Activated CD4-positive, alpha-beta T cell treated with anti-CD3 and anti-CD28 coated beads, Interleukin-2, amount 50 U/mL, for 48 hours (primary cell): ENCODE results near the gene OSCAR.
"Not testable (repeated sequence)": the region's sequence is repeated elsewhere in the genome, so short reads cannot be mapped to it uniquely, and the experiment has no call there.

Experiments
- DNase-seq, 2 experiments: peaks; one replicate each; pipeline ENCODE4 v3.0.0-alpha.2; 2020

The OSCAR gene

DNA sequence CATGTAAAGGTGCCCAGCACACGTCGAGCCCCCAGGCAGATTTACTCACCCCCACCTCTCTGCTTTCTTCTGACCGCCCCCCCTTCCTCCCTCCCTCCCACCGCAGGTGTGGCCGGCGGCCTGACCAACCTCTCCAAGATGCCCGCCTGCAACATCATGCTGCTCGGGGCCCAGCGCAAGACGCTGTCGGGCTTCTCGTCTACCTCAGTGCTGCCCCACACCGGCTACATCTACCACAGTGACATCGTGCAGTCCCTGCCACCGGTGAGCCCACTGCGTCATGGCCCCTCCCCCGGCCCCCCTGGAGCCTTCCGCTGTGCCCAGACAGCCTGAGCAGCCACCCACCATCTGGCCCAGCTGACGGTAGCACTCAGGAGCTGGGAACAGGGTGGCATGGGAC lies 23.8 kb upstream of the OSCAR start:
- no peak for DNase-seq

DNA sequence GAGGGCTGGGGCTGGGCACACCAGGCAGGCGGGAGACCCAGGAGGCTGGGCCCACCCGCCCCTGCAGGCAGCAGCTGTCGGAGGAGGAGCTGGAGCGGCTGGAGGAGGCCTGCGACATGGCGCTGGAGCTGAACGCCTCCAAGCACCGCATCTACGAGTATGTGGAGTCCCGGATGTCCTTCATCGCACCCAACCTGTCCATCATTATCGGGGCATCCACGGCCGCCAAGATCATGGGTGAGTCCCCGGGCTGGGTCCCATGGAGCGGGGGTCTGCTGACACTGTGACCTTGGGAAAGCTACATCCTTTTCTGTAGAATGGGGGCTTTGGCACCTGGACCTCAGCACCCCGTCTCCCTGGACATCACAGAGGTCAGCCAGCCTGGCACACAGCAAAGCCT lies 23.1 kb upstream of the OSCAR start:
- no peak for DNase-seq

DNA sequence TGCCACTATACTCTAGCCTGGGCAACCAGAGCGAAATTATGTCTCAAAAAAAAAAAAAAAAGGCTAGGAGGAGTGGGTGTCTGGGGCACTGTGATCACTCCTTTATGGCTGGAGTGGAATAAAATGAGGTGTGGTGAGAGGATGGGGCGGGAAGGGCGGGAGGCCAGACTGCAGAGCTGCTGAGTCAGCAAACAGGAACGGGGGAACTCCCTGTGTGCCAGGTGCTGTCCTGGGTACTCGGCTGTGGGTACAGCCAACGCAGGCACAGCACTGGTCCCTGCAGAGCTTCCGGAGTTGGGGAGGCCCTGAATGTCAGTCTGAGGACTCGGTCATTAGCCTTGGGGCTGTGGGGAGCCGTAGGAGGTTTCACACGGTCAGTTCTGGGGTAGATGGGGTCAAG lies 20.7 kb upstream of the OSCAR start:
- DNase-seq = no peak

DNA sequence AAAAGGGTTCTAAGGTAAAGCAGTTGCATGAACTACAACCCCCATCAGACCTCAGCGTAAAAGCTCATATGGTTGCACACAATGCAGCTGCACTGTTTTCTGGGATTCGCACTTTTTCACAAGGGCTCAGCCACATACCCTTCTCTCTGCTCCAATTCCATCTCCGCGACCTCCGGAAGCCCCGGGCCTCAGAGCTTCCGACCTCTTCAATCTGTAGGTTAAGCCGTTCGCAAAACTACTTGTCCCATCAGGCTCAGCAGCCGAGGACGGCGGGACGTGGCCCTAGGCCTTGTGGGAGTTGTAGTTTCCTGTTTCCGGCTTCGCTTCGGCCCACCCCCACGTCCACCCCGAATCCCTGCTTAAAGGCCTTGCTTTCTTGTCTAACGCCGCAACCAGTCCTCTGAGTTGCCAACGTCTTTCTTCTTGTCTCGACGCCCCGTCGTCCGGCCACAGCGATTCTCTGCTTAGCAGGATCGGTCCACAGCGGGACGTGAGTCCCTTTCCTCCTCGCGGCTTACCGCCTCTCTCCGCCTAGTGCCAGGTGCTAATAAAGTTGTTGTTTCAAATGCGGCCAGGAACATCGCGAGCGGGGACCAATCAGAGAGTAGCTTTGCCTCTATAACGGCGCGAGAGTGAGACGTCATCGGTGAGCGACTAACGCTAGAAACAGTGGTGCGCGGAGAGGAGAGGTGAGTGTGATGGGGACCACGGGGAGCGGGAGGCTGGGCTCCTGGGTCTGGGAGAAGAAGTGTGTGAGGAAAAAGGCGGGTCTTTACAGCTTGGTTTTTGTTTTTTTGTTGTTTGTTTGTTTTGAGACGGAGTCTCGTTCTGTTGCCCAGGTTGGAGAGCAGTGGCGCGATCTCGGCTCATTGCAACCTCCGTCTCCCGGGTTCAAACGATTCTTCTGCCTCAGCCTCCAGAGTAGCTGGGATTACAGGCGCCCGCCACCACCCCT lies 14.8 kb upstream of the OSCAR start, which contains the start of the genes PRPF31 and TFPT:
Gene PRPF31, plus strand, starts transcription at position 646 of the 955 bp plus-strand sequence. CDS start 2,525 bp downstream, outside the sequence.
Gene TFPT, minus strand, starts transcription at position 549 of the 955 bp plus-strand sequence. Its CDS starts 388 bp downstream, at position 161.
- DNase-seq = peak; percentile 96 to 97

DNA sequence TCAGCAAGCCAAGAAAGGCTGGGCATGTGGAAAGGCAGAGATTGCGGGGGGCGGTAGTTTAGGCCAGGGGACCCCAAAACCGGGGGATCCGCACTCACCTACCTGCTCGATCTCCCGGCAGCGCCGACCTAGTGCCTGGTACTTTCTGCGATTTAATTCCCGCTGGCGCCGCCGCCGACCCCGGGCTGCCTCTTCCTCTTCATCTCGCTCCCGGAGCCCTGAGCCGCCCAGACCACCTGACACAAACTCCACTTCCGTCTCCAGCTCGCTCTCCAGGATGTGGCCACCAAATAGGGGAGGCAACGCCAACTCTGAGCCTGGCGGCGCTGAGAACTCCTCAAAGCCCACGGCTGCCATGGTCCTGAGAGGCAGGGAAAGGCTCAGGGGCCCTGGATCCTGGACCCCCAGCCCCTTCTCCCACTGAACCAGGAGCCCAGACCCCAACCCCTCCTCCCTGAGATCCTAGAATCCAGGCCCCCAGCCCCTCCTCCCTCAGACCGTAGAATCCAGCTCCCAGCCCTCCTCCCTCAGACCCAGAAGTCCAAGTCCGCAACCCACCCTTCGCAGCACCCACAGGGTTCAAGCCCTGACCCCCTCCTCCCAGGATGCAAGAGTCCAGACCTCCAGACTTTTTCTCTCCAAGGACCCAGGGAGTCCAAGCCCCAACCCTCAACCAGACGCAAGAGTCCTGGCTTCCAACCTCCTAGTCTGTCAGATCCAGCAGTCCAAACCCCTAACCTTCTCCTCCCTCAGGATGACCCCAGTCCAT lies 13.9 kb upstream of the OSCAR start:
- DNase-seq = peak; percentile 49 to 59

DNA sequence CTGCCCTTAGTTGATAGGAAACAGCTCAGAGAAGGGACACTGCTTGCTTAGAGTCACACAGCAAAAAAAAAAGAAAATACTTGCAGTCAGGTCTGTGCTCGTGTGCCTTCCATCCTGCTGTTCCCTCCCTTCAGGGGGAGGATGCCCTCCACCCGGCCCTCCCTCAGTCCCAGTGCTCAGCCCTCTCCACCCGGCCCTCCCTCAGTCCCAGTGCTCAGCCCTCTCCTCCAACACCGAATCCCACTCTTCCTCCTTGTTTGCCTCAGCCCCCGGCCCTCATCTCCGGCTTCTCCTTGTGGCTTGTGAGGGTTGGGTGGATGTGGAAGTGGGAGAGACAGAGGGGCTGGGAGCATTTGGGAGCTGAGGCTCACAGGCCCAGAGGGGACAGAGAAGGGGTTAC lies 9.0 kb upstream of the OSCAR start:
- DNase-seq = no peak

DNA sequence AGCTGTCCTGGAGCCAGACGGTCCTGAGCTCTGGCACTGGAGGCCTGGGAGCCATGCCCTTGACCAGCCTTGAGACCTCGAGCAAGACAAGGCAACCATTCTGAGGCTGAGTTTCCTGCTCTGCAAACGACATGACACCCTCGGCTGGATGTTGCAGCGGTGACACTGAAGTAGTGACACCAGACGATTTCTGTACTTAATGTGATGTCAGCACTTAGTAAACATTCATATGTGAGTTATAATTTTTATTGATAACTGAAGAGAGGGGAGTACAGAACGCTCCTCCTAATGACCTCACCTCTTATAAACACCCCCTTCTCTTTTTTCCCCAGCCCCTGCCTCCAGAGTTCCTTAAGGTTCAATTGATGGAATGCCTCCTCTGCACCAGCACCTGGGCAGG lies 7.9 kb upstream of the OSCAR start:
- no peak for DNase-seq

DNA sequence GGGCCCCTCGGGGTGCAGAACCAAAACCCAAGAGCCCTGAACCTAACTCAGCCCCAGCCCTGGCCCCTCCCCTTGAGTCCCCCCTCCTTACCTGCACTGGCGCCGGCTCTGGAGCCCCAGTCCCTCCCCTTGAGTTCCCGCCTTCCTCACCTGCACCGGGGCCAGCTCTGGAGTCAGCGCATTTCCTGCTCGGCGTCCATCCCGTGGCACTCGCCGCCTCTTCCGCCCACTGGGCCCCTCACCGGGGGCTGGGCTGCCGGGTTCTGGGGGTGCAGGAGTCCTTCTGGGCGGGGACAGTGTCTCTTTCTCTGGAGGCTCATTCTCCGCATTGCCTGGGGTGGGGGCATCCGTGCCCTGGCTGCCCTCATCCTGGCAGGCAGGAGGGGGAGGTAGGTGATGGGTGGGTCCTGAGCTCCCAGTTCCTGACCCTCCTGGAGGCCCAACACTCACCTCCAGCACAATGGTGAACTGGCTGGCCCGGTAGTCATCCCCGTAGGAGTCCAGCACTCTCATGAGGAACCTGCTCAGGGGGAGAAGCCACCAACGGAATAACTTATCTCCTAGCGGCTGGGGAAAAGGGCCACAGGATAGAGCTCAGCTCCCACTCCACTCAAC lies 7.4 kb upstream of the OSCAR start:
- no peak for DNase-seq

DNA sequence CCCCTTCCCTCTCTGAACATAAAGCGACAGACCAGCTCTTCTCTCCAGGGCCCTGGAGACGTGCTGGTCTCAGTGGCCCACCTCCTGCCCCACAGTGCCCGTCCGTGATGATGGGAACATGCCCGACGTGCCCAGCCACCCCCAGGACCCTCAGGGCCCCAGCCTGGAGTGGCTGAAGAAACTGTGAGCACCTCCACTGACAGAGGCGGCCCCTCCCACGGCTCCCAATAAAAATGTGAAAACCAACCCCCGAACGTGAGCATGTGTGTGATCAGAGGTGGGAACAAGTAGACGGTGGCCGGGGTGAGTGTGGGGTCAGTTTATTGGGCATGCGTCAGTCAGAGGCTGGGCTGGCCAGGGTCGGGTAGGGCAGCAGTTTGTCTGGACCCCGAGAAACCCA lies 6.1 kb upstream of the OSCAR start:
- DNase-seq = no peak

DNA sequence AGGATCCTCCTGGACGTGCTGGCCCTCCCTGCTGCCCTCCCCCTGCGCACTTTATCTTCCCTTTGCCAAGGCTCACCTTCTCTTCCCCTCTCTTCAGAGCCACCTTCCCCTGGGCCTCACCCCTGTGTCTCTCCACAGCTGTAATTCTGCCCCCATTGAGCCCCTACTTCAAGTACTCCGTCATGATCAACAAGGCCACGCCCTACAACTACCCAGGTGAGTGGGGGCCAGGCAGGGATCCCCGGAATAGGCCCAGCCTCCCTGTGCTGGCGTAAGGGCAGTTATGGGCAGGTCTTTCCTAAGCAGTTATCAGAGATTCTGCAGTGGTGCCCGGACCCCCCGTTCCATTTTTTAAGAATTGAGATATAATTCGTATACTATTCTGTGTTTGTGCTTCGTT lies 5.2 kb upstream of the OSCAR start:
- DNase-seq = no peak

DNA sequence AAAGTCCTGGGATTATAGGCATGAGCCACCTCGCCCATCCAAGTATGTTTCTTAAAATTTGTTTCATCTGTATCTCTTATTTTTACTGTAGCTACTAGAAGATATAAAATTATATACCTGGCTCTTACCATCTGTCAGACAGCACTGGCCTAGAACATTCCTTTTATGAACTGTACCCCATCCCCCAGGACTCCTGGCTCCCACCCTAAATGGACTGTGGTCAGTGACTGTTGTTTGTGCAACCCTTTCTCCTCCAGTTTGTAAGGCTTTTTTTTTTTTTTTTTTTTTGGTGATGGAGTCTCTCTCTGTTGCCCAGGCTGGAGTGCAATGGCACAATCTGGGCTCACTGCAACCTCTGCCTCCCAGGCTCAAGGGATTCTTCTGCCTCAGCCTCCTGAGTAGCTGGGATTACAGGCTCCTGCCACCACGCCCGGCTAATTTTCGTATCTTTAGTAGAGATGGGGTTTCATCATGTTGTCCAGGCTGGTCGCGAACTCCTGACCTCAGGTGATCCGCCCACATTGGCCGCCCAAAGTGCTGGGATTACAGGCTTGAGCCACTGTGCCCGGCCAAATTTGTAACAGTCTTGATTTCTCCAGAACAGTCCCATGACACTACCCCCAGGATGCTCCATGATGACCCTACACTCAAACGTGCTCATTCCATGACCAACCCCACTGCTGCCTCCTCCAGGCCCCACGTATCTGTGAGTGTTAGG lies 4.6 kb upstream of the OSCAR start:
- DNase-seq = no peak

DNA sequence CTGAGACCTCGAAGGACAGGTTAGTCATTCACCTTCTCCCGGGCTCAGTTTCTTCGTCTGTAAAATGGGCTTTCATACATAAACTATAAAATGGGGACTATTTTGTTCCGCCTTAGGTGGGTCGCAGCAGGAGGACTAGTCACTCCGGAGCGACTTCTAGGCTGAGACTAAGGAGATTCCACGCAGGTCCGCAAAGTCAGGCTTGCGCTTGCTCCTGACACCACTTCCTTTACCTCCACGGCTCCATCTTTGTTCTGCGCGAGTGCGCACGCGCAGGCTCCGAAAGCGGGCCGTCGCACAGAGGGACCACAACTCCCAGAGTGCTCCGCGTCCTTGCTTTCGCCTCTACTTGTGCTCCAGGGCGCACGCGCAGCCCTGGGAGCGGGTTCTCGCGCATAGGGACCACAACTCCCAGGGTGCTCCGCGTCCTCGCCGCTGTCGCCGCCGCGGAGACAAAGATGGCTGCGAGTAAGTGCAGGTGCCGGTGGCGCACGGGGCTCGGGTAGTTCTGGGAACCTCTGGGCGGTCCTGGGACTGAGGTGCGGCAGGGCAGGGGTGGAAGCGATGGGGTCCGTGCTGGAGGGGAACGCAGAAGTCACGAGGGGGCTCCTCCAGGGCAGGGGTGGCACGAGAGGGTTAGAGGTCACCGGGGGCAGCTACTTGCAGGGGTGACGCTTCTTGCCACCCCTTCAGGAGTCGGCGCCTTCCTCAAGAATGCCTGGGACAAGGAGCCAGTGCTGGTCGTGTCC lies 2.0 kb upstream of the OSCAR start, which contains the start of gene NDUFA3:
Gene NDUFA3, plus strand, starts transcription at position 435 of the 749 bp plus-strand sequence. Its CDS starts 24 bp downstream, at position 459.
- peak; percentile 95 to 96 for DNase-seq

DNA sequence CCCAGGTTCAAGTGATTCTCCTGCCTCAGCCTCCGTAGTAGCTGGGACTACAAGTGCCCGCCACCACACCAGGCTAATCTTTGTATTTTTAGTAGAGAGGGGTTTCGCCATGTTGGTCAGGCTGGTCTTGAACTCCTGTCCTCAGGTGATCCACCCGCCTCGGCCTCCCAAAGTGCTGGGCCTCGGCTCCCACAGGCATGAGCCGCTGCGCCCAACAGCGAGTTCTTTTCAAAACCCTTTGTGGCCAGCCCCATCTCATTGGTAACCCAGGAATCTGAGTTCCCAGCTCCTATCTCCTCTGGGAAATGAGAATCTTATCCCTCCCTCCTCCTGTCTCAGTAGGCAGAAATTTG lies 724 bp downstream of the OSCAR start:
- not testable (repeated sequence) for DNase-seq

DNA sequence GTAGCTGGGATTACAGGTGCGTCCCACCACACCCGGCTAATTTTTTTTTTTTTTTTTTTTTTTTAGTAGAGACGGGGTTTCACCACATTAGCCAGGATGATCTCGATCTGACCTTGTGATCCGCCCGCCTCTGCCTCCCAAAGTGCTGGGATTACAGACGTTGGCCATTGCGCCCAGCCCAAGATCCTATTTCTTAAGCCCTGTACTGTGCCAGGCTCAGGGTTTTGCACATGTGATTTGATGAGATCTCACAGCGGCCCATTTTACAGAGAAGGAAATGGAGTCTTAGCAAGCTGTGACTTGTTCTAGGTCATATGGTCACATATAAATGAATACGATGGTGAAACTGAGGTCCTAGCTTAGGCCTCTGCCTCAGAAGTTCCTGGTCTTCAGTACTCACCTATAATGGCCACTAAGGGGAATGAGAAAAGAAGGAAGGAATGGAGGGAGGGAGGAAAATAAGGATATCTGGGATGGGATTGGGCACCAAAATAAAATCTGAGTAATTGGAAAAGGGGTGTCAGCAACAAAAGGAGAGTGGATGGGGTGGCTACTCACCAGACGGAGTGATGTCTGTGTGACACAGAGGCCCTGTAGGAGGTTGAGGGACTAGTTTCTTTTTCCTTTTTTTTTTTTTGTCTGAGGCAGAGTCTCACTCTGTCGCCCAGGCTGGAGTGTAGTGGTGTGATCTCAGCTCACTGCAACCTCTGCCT lies 1.3 kb downstream of the OSCAR start:
- no peak for DNase-seq

DNA sequence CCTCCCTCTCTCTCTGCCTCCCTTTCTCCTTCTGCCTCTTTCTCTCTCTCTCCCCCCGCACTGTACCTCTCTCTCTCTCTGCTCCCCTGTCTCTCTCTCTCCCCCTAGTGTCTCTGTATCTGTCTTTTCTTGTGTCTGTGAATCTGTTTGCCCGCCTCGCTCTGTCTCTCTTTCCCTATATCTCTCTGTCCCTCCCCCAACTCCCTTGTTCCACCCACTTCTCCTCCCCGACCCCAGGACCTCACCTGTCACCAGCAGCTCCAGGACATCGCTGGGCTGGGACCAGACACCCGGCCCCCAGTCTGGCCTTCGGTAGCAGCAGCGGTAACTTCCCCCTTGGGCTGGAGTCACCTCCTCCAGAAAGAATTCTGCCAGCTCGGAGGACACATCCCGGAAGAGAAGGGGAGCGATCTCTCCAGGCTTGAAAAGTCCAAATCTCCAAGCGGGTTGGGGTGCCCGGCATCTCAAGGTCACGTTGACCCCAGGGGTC lies 3.9 kb downstream of the OSCAR start:
- DNase-seq = no peak

DNA sequence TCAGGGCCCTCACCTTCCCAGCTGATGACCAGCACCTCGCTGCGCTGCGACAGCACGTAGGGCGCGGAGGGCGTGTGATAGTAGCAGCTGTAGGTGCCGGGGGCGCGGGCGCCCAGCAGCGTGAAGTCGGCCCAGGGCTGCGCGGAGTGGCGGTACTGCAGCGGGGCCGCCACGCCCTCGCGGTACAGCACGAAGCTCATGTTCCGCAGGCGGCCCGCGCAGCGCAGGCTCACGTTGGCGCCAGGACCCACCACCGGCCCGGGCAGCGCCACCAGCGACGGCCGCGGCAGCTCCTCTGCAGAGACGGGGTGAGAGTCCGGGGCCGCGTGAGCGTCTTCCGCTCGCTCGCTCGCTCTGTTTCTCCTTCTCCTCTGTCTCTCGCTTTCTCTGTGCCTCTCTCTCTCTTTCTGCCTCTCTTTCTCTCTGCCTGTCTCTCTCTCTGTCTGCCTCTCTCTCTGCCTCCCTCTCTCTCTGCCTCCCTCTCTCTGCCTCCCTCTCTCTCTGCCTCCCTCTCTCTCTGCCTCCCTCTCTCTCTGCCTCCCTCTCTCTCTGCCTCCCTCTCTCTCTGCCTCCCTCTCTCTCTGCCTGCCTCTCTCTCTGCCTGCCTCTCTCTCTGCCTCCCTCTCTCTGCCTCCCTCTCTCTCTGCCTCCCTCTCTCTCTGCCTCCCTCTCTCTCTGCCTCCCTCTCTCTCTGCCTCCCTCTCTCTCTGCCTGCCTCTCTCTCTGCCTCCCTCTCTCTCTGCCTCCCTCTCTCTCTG lies 4.6 kb downstream of the OSCAR start:
- DNase-seq = peak; percentile 43 to 53

DNA sequence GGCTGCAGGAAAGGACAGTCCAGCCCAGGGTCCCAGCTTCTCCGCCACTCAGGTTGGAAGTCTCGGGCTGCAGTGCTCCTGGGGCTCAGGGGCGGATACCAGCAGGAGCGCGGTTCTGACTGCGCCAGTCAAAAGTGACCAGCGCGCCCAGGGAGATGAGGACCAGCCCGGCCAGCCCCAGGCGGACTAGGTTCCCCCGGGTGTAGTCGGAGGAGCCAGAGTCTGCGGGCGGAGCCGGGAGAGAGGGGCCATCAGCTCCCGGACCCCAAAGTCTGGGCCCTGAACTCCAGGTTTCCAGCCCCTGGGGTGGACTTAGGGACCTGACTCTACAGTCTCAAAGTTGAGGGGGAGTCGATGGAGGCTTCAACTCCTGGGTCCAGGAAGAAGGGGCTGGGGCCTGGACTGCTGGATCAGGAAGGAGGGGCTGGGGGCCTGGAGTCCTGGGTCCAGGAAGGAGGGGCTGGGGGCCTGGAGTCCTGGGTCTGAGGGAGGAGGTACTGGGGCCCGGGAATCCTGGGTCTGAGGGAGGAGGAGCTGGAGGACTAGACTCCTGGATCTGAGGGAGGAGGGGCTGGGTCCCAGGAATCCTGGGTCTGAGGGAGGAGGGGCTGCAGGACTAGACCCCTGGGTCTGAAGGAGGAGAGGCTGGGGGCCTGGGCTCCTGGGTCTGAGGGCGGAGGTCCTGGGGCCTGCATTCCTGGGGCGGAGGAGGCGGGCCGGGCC lies 5.3 kb downstream of the OSCAR start:
- DNase-seq = no peak

DNA sequence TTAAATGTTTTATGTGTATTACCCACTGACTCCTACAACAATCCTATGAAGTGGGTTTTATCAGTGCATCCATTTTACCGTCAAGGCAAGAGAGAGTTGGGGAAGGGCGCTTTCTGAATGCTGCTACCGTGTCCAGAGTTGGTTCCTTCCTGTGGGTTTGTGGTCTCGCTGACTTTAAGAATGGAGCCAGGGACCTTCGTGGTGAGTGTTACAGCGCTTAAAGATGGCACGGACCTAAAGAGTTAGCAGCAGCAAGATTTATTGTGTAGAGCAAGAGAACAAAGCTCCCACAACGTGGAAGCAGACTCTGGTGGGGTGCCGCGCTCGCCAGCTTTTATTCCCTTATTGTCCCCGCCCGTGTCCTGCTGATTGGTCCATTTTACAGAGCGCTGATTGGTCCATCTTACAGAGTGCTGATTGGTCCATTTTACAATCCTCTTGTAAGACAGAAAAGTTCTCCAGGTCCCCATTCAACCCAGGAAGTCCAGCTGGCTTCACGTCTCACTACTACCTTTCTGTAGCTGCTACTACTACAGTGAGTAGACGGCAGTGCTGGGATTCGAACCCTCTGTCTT lies 6.1 kb downstream of the OSCAR start:
- no peak for DNase-seq

DNA sequence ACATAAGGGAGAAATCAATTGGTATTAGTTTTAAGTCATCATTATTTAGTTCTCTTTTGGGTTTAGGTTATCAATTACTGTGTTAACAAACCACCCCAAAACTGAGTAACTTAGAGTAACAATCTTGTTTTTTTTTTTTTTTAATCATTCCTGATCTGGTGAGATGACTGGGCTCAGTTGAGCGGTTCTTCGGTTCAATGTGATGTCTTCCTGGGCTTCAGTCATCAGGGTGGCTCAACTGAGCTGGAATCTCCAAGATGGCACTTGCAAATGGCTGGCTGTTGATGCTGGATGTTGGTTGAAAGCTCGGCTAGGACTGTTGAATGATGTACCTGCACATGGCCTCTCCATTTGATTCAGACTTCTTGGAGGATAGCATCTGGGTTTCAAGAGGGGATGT lies 16.2 kb downstream of the OSCAR start:
- DNase-seq = no peak
